Colonic mucosa (tissue), 4 donors: ENCODE results near the gene ENOX2. TPM values are rescaled to one million over a fixed set of nuclear protein-coding genes. Genes with fewer than 3 reads are reported as not detected.

Experiments
- DNase-seq: peaks from one replicate; pipeline ENCODE4 v3.0.0-alpha.2; 2020
- H3K27ac ChIP-seq: fragments of 200-600 bp; one replicate; pipeline ENCODE4 v1.8.0; 2021
- H3K27me3 ChIP-seq: fragments of 200-600 bp; one replicate; pipeline ENCODE4 v1.8.0; 2021
- H3K36me3 ChIP-seq: fragments of 200-600 bp; one replicate; pipeline ENCODE4 v1.8.0; 2021
- H3K4me1 ChIP-seq: fragments of 200-600 bp; one replicate; pipeline ENCODE4 v1.8.0; 2021; ENCODE audit warnings: mild to moderate bottlenecking
- H3K4me3 ChIP-seq: fragments of 200-600 bp; one replicate; pipeline ENCODE4 v1.8.0; 2021
- H3K9ac ChIP-seq, 2 donors: one replicate each; pipeline ENCODE4 v1.7.0; 2013; ENCODE audit warnings: control low read depth in 2 of 2, low read depth in 2 of 2, low read length in 2 of 2
- H3K9me3 ChIP-seq: fragments of 200-600 bp; one replicate; pipeline ENCODE4 v1.8.0; 2021
- CTCF ChIP-seq: fragments of 200-600 bp; IDR thresholded peaks from one replicate; pipeline ENCODE4 v1.8.0; 2022; ENCODE audit warnings: antibody characterized with exemption, mild to moderate bottlenecking
- intact Hi-C: fragments of 100-400 bp; cut with DNase I; formaldehyde crosslinking; loops from one replicate; pipeline ENCODE4 v1.14.1; 2022
- total RNA-seq, 2 donors: library from RNA; stranded (reverse); fragmentation: NEBNext Ultra II Directional in 1 of 2; extraction: Animal tissue kit (Norgen Biotek cat#: 25700) in 1 of 2; gene quantifications; one replicate each; pipeline ENCODE4 v1.2.1, GENCODE V29; 2021
- donor health status: healthy.
- donor health status: DM: no; HTN: no; CAD: no.
- donor health status: DM: no; HTN: no; CAD: no.

Gene ENOX2
- total RNA-seq, 2 donors from 2014 or later = 8.0 to 13.7 TPM

DNA sequence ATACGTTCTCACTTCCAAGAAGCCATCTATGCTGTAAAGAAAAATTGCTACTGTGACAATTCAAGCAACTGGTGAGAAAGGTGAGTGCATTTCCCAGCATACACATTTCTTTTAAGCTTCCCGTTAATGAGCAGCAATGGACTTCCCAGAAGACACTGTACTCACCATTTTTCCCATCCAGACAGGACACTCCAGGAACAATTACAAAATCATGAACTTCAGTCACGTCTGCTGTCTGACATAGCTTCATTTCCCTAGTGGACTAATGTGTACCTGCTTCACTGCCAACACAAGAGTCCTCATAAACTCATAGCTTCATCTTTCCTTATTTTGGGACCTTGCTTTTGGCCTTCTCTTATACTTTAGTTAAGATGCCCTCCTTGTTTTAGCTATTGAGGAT is 156.9 kb downstream of the ENOX2 start:
- no peak for TF ChIP-seq CTCF
- no peak for DNase-seq
- Histone ChIP-seq H3K27ac (no peak overlapping the region), H3K27me3 (no peaks in the 10 kb centered on the region), H3K36me3 (no peaks in the 10 kb centered on the region), H3K4me1 (no peaks in the 10 kb centered on the region), H3K4me3 (no peak overlapping the region), H3K9me3 (no peaks in the 10 kb centered on the region), H3K9ac (no peak overlapping the region)
- intact Hi-C loops = no loop called here

GRCh38 chrX:130741584-130741983 is 161.4 kb downstream of the ENOX2 start:
- Histone ChIP-seq H3K9me3 (no peaks in the 10 kb centered on the region), H3K27me3 (no peaks in the 10 kb centered on the region), H3K27ac (no peak overlapping the region), H3K4me1 (no peaks in the 10 kb centered on the region), H3K4me3 (no peak overlapping the region), H3K36me3 (no peaks in the 10 kb centered on the region), H3K9ac (no peak overlapping the region)
- DNase-seq = no peak
- TF ChIP-seq CTCF = no peak
- intact Hi-C loops = no loop called here

GRCh38 chrX:130741151-130741550 is 161.9 kb downstream of the ENOX2 start:
- intact Hi-C loops = no loop called here

GRCh38 chrX:130738638-130739195 is 164.3 kb downstream of the ENOX2 start:
- Histone ChIP-seq H3K4me1 (no peaks in the 10 kb centered on the region), H3K27me3 (no peaks in the 10 kb centered on the region), H3K36me3 (no peaks in the 10 kb centered on the region), H3K27ac (no peak overlapping the region), H3K4me3 (no peak overlapping the region), H3K9ac (no peak overlapping the region), H3K9me3 (no peaks in the 10 kb centered on the region)
- intact Hi-C loops = no loop called here
- TF ChIP-seq CTCF = no peak
- no peak for DNase-seq

More at GRCh38 chrX:130741151-130741550, 161.9 kb downstream of the ENOX2 start:
- no peaks in the 10 kb centered on the region for H3K27me3 ChIP-seq
- no peak overlapping the region for H3K27ac ChIP-seq
- DNase-seq = no peak
- H3K4me1 ChIP-seq = no peaks in the 10 kb centered on the region
- no peak overlapping the region for H3K9ac ChIP-seq
- H3K9me3 ChIP-seq = no peaks in the 10 kb centered on the region
- H3K36me3 ChIP-seq = no peaks in the 10 kb centered on the region
- H3K4me3 ChIP-seq = no peak overlapping the region
- no peak for TF ChIP-seq CTCF

- no peak for TF ChIP-seq CTCF
- Histone ChIP-seq H3K36me3 (no peaks in the 10 kb centered on the region), H3K27me3 (no peaks in the 10 kb centered on the region), H3K4me1 (no peaks in the 10 kb centered on the region), H3K27ac (no peak overlapping the region), H3K9ac (no peak overlapping the region), H3K9me3 (no peaks in the 10 kb centered on the region), H3K4me3 (no peak overlapping the region)
- DNase-seq = no peak
- intact Hi-C loops = no loop called here
Observed at GRCh38 chrX:130734713-130735112, 168.3 kb downstream of the ENOX2 start.
